PC-9 (cell line): ENCODE data around the gene ESR1.

ENCODE experiments used
- EZH2 ChIP-seq: fragments of 200-600 bp; sonication (generic); IDR thresholded peaks from 2 replicates; pipeline ENCODE4 v1.8.0; 2017; ENCODE audit warnings: antibody characterized with exemption, low read depth
- TF ChIP-seq, protein P1 (sequence below): fragments of 200-600 bp; sonication (generic); conservative IDR thresholded peaks from 2 replicates; pipeline ENCODE4 v1.6.1; 2017; ENCODE audit warnings: mixed run types, antibody characterized with exemption, mild to moderate bottlenecking, moderate library complexity

GRCh38 chr6:152123076-152123475 lies 315.6 kb downstream of the ESR1 start:
- TF ChIP-seq, protein P1, sequence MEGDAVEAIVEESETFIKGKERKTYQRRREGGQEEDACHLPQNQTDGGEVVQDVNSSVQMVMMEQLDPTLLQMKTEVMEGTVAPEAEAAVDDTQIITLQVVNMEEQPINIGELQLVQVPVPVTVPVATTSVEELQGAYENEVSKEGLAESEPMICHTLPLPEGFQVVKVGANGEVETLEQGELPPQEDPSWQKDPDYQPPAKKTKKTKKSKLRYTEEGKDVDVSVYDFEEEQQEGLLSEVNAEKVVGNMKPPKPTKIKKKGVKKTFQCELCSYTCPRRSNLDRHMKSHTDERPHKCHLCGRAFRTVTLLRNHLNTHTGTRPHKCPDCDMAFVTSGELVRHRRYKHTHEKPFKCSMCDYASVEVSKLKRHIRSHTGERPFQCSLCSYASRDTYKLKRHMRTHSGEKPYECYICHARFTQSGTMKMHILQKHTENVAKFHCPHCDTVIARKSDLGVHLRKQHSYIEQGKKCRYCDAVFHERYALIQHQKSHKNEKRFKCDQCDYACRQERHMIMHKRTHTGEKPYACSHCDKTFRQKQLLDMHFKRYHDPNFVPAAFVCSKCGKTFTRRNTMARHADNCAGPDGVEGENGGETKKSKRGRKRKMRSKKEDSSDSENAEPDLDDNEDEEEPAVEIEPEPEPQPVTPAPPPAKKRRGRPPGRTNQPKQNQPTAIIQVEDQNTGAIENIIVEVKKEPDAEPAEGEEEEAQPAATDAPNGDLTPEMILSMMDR: no peak
- no peak for TF ChIP-seq EZH2
